Jurkat, Clone E6-1 (cell line): ENCODE results near the gene MAP3K8. TPM values are rescaled to one million over a fixed set of nuclear protein-coding genes. Genes with fewer than 3 reads are reported as not detected.

Experiments
- DNase-seq: peaks from one replicate; pipeline ENCODE4 v3.0.0-alpha.2; 2011; ENCODE audit warnings: low read depth, low spot score
- H3K4me3 ChIP-seq: 2 replicates; pipeline ENCODE4 v1.5.1; 2011; ENCODE audit warnings: mild to moderate bottlenecking, low read length, control low read depth, moderate library complexity
- polyA plus RNA-seq: library from polyadenylated mRNA; unstranded; fragments of >200 nt; gene quantifications from one replicate; pipeline ENCODE4 v1.2.1, GENCODE V29; 2012; ENCODE audit warnings: missing spikeins; ENCODE audit not compliant: insufficient read length, insufficient read depth

Gene MAP3K8
- 1.1 TPM for polyA plus RNA-seq

DNA sequence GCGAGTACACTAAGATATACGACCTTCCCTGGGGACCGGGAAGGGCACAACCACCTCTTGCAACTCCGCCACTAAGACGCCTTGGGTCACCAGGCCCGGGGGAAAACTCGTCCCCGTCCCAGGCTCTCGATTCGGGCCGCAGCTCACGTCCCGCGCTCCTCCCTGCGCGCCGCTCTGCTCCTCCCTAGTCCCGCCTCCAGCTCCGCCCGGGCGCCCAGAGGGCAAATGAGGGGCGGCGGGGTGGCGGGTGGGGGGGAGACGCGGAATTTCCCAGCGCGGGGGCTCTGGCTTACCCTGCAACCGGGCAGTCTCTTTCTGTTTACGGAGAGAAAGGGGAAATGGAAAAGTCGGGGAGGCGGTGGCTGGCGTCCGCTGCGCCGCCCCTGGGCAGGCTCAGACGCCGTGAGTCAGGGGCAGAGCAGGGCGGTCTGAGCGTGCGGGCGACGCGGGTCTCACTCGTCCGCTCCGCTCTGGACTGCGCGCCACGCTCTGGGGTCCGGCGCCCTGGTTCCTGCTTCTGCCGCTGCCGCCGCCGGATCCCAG lies at the start of gene MAP3K8:
Gene MAP3K8 (plus strand): TSS at position 455 of the 543 bp plus-strand sequence. CDS start 4,755 bp downstream, outside the sequence.
- peak; percentile 39 for DNase-seq
- H3K4me3 ChIP-seq: peak within 1 kb of the TSS; percentile 61

DNA sequence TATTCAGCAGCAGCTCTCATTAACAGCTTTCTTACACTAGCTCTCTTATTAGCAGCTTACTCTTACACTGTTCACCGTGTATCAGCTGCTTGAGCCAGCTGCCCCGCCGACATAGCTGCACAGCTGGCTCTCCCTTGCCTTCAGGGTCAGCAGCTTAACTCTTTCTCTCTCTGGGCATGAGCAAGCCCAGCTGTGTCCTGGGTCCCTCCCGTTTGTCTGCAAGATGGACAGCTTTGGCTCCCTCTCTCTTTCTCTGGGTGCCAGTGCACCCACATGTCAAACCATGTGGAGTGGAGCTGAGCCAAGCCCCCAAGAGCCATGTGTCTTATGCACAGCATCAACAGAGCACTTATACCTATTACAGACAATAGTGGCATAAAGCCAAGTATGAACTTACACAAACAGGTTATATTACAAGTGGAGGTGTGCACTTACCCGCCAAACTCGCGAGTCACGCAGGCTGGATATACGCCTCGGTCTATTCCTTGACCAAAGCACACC lies 49.2 kb upstream of the MAP3K8 start:
- no peak overlapping the region for H3K4me3 ChIP-seq
- no peak for DNase-seq

DNA sequence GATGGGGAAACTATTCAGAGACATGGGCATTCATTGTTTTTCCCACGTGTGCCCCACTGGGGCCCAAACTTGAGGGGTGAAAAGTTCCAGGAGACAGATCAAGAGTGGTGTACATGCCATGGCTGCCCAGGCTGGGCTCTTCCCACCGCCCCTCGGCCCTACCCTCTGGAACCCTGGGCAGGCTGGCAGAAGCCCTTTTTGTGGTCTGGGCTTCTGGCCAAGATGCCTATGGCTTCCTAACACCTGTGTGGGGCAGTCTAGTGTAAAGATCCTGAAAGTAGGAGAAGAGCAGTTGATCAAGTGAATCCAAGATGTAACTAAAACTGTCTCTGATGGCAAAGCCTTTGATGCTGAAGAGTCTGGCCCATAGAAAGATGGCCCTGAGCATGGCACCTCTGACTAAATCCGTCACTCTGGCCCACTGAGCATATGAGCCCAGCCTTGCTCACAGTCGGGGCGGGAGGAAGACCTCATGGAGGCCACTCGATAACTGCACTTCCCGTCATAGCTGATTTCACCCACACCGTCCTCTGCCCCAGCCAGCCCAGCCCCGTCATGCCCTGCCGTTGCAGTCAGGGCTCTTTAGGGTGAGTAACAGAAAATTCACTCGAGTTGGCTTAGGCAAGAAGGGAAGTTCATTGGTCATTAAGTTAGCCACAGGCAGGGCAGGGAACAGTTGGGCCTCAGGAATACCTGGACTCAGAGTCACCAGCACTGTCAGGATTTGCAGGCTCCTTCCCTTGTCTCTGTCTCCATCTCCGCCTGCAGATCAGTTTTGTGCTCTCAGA lies 47.0 kb upstream of the MAP3K8 start:
- H3K4me3 ChIP-seq: no peak overlapping the region
- DNase-seq: no peak

DNA sequence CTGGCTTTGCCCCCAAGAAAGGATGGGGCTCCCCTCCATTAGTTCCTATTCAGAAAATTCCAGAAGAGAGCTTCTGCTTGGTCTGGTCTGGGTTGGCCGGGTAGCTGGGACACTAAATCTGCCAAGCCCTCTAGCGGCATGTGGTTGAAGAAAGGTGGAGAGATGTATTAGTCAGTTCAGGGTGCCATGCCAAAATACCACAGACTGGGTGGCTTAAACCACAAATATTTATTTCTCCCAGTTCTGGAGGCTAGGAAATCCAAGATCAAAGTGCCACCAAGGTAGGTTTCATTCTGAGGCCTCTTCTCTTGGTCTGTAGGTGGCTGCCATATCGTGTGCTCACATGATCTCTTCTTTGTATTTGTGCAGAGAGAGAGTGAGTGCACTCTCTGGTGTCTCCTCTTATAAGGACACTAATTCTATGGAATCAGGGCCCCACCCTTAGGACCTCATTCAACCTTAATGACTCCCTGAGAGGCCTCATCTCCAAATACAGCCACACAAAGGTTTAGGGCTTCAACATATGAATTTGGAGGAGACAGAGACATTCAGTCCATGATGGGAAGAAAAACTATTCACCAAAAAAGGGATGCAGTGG lies 46.2 kb upstream of the MAP3K8 start:
- no peak overlapping the region for H3K4me3 ChIP-seq
- DNase-seq: no peak

DNA sequence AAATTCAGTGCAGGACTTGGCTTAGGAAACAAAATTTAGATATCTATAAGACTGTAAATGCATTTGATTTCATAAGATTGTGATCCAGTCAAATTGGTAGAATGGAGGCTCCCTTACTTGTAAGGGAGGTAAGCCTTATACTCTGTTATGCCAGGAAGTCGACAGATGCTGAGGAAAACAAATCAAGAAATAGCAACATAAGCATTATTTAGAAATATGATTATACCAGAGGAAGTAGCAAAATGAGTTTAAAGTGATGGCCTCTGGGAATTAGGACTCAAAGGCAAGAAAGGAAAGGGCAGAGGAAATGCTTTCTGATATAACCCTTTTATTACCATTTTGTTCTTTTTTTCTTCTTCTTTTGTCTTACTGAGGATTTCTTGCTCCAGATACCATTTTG lies 44.4 kb upstream of the MAP3K8 start:
- no peak for DNase-seq
- no peak overlapping the region for H3K4me3 ChIP-seq

DNA sequence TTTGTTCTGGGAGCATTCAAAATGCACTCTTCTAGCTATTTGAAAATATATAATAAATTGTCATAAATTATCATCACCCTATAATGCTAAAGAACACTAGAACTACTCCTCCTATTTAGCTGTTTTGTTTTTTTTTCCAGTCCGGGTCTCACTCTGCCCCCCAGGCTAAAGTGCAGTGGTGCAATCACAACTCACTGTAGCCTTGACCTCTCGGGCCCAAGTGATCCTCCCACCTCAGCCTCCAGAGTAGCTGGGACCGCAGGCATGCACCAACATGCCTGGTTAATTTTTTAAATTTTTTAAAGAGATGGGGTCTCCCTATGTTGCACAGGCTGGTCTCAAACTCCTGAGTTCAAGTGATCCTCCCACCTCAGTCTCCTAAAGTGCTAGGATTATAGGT lies 43.8 kb upstream of the MAP3K8 start:
- no peak overlapping the region for H3K4me3 ChIP-seq
- DNase-seq: no peak

DNA sequence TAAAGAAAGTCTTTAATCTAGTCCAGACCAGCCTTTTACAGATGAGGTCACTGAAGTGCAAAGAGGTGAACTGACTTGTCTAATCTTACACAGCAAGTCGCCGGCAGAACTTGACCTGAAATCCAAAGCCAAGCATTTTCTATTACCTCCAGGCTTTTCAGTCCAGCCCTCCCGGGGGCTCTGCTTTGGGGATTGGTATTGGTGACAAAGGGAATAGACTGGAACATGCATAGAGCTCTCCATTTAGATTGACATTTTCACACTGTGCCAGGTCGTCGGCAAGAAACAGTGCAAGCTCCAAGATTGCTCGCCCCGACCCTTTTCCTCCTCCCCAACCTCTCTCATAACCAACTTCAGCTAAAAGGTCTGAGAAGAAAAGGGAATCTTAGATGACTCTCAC lies 42.7 kb upstream of the MAP3K8 start:
- DNase-seq: no peak
- no peak overlapping the region for H3K4me3 ChIP-seq

DNA sequence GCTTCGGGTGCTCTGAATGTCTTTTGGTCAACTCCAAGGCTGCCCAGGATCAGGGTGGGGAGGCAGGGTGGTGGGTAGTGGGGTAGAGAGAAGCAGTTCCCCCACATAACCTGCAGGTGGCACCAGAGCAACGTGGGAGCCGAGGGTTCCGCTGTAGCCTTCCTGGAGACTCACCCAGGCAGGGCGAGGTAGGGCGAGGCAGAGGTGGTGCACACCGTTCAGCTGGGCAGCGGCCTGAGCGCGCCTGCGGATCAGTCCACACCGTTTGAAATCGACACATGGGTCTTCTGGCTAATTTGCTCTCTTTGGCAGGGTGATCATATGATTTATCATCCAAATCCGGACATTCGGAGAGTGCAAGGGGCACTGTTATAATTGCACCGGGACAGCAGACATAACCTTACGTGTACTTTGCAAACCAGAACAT lies 41.4 kb upstream of the MAP3K8 start:
- no peak overlapping the region for H3K4me3 ChIP-seq
- peak; percentile 46 for DNase-seq

DNA sequence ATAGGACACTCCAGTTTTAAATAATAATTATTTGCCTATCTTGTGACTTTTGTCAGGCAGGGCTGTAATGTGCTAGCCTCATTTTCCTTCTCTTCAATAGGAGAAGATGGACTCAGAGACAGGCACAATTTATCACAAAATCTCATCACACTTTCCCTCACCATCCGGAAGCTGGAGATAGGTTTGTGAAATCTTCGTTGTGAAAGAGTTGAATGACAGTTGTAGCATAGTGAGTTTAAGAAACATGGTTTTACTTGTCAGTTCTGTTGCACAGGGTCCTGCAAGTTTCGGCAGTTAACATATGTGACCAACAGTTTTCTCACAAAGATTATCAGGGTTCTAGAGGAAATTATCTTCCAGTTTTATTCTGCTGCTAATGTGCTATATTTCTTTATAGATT lies 37.7 kb upstream of the MAP3K8 start:
- no peak overlapping the region for H3K4me3 ChIP-seq

DNA sequence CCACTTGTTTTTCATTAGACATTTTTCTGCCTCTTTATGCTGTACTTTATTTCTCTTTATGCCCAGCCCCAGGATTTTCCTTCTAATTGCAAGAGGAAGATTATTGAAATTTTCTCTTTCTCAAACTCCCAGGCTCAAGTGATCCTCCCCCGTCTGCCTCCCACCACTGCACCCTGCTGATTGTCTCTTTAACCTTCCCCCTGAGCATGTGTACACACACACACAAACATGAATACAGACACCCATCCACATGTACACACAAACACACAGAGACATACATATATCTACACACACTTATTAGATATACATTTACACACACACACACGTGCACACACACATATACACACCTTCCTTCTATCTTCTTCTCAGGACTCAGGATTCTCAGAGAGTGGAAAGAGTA lies 37.3 kb upstream of the MAP3K8 start:
- no peak for DNase-seq
- H3K4me3 ChIP-seq: no peak overlapping the region

More for the DNA sequence above, 37.7 kb upstream of the MAP3K8 start:
- DNase-seq: no peak

DNA sequence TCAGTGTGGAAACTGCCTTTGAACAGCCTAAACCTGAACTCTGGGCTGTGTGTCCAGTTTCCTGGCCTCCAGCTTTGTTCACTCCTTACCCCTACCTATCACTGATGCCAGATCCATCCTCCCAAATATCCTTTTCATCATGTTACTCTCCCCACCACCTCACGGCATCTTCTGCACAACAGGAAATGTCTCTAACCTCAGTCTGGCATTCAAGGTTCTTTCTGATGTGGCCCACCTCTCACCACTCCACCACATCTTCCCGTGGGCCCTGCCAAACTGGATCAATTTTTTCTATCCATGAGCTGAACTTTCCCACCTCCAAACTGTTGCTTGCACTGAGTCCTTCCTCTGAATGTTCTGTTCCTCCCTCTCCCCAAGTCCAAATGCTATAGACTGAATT lies 35.8 kb upstream of the MAP3K8 start:
- no peak for DNase-seq
- no peak overlapping the region for H3K4me3 ChIP-seq

DNA sequence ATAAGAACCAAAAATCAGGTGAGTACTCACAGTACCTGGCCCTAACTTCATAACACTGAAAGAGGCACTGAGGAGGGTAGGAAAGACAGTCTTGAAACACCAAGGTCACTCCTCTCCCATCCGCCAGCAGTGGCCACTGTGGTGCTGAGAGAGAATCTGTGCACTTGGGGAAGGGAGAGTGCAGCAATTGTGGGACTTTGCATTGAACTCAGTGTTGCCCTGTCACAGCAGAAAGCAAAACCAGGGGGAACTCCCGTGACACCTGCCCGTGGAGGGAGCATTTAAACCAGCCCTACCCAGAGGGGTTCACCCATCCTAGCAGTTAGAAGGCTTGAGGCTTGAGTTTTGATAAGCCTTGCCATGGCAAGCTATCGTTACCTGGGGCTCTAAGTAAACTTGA lies 35.2 kb upstream of the MAP3K8 start:
- DNase-seq: no peak
- no peak overlapping the region for H3K4me3 ChIP-seq

DNA sequence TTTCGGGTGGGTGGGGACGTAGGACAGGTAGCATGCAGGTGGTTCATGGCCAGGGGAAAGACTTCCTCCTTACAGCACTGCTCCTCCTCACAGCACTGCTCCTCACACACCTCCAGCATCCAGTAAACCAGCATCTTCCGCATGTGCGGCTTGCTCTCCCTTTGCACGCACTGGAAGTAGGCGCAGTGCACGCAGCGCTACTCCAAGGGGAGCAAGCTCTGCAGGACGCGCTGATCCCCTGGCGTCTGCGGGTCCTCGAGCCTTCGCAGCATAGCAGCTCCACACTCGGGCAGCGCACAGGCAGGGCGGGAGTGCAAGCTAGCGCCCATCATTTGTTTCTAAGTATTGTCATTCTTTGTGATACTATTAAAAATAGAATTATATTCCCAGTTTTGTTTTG lies 30.5 kb upstream of the MAP3K8 start:
- H3K4me3 ChIP-seq: no peak overlapping the region

DNA sequence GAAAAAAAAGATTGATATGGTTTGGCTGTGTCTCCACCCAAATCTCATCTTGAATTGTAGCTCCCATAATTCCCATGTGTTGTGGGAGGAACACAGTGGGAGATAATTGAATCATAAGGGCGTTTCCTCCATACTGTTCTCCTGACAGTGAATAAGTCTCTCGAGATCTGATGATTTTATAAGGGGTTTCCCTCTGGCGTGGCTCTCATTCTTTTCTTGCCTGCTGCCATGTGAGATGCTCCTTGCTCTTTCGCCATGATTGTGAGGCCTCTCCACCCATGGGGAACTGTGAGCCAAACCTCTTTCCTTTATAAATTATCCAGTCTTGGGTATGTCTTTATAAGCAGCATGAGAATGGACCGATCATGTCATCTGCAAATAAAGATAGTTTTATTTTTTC lies 29.4 kb upstream of the MAP3K8 start:
- no peak for DNase-seq
- H3K4me3 ChIP-seq: no peak overlapping the region

More for the DNA sequence above, 30.5 kb upstream of the MAP3K8 start:
- no peak for DNase-seq

DNA sequence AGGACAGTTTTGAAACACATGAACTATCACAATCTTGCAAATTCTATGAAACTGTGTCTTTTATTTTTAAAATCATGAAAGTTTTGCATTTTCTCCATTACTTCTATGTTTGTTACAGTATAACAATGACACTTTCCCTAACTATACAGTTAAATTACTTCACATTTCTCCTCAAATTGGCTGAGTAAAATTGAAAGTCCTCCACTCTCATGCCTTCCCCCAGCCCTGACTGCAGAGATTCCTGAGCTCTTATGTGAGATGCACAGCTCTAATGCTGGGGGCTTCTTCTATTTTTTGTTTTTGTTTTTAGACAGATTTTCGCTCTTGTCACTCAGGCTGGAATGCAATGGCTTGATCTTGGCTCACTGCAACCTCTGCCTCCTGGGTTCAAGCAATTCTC lies 22.7 kb upstream of the MAP3K8 start:
- DNase-seq: no peak
- H3K4me3 ChIP-seq: no peak overlapping the region

DNA sequence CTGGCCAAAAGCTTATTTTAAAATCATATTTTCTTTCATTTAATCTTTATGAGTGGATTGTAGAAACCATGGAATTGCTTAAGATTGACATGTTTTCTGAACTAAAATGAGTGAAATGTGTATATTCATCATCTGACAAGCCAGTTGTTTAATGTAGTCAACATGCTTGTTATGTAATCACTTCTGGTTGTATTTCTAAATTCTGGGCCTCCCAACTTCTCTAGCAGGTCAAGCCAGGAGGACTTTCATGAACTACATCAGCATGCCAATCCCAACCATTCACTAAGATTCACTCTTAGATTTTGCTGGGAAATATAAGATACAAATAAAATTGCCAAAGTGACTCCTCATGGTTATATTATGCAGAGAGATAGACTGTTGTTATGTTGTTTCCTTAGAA lies 21.1 kb upstream of the MAP3K8 start:
- no peak overlapping the region for H3K4me3 ChIP-seq
- no peak for DNase-seq

DNA sequence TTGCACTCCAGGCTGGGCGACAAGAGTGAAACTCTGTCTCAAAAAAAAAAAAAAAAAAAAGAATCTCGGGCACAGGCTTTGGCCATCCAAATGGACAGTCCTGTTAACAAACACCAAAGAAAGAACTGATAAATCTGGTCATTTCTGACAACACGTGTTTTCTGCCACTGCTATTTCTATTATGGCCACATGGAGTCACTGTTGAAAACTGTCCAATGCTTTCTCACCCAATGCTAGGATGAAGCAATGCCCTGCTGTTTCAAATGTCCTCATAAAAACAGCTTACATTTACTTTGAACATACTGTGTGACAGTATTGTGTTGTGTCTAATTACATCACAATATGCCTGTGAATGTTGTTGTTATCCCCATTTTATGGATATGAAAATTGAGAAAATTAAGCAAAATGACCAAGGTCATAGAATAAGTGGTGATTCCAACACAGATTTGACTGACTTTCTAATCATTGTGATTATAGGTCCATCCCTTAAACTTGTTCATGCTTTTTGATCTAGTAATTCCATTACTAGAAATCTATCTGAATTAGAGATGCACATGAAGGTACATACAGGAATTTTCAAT lies 19.9 kb upstream of the MAP3K8 start:
- DNase-seq: peak; percentile 55
- no peak overlapping the region for H3K4me3 ChIP-seq

DNA sequence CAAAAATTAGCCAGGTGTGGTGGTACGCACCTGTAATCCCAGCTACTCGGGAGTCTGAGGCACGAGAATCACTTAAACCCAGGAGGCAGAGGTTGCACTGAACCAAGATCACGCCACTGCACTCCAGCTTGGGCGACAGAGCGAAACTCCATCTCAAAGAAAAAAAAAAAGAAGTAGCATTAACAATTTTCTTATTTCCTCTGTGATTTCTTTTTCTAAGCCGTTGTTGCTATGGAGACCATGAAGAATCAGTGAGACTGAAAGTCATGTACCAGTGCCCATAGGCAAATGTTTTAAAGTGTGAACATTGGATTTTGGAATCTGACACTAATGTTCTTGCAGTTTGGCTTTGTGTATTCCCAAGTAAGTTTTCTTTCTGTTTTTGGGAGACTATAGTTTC lies 18.4 kb upstream of the MAP3K8 start:
- no peak overlapping the region for H3K4me3 ChIP-seq
- no peak for DNase-seq

DNA sequence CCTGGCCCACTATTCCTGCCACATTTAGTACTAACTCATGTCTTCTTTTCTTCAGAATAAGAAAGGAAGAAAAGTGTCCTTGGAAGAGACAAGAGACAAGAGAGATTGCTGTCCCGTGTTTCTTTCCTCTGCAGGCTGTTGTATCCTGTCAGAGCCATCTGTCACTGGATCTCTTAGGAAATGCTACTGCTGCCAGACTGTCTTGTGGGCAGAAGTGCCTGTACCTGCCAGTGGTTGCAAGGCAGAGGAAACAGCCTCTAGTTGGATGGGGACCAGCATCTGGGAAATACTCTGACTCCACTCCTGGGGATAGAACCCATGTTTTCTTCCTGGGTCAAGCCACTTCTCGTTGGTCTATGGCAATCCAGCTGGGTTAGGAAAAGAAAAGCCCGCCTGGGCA lies 16.7 kb upstream of the MAP3K8 start:
- no peak overlapping the region for H3K4me3 ChIP-seq
- DNase-seq: no peak

DNA sequence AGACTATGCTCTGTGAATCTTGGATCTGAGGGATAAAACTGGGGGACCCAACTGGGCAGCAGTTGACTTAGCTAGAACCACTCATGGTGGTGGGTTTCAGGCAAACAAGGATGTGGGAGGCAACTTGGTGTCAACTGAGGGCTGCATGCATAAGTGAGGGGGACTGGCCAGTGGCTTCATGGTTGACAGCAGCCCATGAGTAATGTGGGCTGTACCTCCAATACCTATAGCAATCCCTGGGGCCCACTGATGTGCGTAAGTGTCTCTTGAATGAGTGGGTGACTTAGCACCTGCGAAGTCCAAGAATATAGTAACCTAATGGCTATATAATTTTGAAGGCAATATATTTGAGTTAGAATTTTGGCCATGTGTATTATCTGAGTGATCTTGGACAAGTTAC lies 13.7 kb upstream of the MAP3K8 start:
- DNase-seq: no peak
- H3K4me3 ChIP-seq: no peak overlapping the region
